ENCODE results near the gene GPD2.

Gene GPD2

GRCh38 chr2:156435718-156436496 is at the start of gene GPD2:
Gene GPD2, plus strand, starts transcription at chr2:156436379. Its CDS starts 39,727 bp downstream, at chr2:156476106.
- peak; percentile 62 for DNase-seq (ENCODE audit: low spot score)

GRCh38 chr2:156394033-156394741 is 42.0 kb upstream of the GPD2 start:
- DNase-seq (ENCODE audit: low spot score) = no peak

DNA sequence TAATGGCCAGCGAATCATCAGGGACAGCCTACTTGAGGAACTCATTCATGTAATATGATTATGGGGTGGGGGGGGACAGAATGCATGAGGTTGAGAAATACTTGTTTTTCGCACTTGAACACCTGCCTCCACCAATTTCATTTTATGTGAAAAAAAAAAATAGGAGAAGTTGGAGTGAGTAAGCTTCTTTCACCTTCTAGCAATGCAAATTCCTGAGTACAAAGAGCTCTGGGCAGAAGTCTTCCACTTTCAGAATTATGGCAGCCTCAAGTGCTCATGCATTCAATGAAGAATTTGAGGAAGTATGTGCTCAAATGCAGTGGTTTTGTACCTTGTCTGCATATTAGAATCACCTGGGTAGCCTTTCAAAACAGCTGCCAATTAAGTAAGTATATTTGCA is 40.1 kb upstream of the GPD2 start:
- no peak for DNase-seq (ENCODE audit: low spot score)

DNA sequence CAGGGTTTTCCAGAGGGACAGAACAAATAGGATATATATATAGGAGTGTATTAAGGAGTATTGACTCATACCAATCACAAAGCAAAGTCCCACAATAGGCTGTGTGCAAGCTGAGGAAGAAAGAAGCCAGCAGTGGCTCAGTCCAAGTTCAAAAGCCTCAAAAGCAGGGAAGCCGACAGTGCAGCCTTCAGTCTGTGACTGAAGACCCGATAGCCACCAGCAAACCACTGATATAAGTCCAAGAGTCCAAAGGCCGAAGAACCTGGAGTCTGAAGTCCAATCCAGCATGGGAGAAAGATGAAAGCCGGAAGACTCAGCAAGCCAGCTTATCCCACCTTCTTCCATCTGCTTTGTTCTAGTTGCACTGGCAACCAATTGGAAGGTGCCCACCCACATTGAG is 39.0 kb upstream of the GPD2 start:
- DNase-seq (ENCODE audit: low spot score) = no peak

- DNase-seq (ENCODE audit: low spot score) = no peak
Measured at GRCh38 chr2:156398176-156398575, 38.0 kb upstream of the GPD2 start.

DNA sequence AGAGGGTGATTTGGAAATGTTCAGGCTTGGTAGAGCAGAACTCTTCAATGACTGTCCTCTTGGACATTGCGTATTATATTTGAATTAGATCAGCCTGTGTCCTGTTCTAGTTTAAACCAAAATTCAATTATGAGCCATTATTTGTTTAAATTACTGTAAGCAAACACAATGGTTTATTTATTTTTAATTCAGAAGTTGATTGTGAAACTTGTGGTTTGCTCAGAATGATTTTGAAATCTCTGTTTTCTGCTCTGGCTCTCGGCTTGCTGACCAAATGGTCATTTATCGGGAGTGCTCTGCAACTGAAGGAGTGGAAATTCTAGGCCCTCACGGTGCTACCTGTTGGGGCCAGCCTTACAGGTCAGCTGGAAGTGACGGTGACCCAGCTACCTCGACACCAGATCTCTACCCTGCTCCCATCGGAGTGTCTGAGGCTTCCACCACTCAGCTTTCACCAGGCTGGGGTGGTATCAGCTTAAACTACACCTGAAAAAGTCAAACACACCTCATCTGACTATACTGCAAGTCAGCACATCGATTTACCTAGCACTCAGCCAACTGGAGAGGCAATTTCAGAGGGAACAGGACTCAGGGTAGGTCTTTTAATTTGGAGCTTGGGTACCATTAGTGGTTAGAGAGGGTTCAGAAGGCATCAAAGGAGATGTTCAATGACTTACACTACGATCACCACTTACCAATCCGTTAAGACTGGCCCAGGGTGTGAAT is 36.8 kb upstream of the GPD2 start:
- DNase-seq (ENCODE audit: low spot score) = no peak

GRCh38 chr2:156399950-156400705 is 36.1 kb upstream of the GPD2 start:
- no peak for DNase-seq (ENCODE audit: low spot score)

GRCh38 chr2:156400706-156401678 is 35.2 kb upstream of the GPD2 start:
- DNase-seq (ENCODE audit: low spot score) = peak; percentile 88

GRCh38 chr2:156401861-156402260 is 34.3 kb upstream of the GPD2 start:
- DNase-seq (ENCODE audit: low spot score) = no peak

GRCh38 chr2:156405586-156405985 is 30.6 kb upstream of the GPD2 start:
- DNase-seq (ENCODE audit: low spot score) = no peak

DNA sequence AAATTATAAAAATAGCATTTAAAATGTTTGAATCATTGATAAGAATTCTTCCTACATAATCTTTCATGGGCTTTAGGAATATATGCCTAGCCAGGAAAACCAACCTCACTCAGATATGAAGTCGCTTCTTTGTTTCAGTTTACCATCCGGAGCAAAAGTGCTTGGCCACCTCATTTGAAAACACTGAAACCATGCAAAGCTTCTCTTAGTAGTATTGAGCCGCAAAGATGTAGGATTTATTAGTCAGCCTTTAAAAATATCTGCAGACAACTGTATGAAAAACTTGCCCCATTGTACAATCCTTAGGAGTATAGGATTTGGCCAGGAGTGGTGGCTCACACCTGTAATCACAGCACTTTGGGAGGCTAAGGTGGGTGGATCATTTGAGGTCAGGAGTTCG is 24.3 kb upstream of the GPD2 start:
- DNase-seq (ENCODE audit: low spot score) = no peak

- DNase-seq (ENCODE audit: low spot score) = no peak
Measured at GRCh38 chr2:156421851-156422250, 14.3 kb upstream of the GPD2 start.

DNA sequence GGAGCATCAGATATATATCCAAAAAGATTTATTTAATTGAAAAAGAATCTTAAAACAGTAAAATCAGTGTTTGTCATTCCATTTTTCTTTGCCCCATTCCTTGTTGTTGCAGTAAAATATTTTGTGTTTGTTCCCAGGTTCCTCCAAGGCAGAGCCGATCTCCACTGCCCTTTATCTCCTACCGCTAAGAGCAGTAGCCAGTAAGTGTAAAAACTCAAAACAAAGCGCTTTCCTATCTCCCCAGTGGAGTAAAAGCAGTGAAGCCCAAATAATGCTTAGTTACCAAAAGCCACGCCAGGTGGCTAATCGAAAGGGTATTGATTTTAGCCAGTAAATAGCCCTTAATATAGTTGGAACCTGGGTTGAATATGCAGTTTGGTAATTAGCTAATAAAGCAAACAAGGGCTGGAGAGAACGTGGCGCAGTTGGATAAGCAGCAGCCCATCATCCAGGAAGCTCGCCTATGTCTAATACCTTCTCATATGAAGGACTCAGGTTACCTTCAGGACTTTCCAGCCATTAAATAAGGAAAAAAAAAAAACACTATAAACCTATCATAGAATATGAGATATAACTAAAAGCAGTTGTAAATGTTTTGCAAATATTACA is 12.4 kb upstream of the GPD2 start:
- no peak for DNase-seq (ENCODE audit: low spot score)

- DNase-seq (ENCODE audit: low spot score) = no peak
Measured at GRCh38 chr2:156427074-156427473, 9.1 kb upstream of the GPD2 start.

GRCh38 chr2:156429211-156429610 is 7.0 kb upstream of the GPD2 start:
- no peak for DNase-seq (ENCODE audit: low spot score)

GRCh38 chr2:156430236-156430979 is 5.8 kb upstream of the GPD2 start:
- DNase-seq (ENCODE audit: low spot score) = peak; percentile 43

GRCh38 chr2:156430980-156431358 is 5.2 kb upstream of the GPD2 start:
- DNase-seq (ENCODE audit: low spot score) = peak; percentile 82

DNA sequence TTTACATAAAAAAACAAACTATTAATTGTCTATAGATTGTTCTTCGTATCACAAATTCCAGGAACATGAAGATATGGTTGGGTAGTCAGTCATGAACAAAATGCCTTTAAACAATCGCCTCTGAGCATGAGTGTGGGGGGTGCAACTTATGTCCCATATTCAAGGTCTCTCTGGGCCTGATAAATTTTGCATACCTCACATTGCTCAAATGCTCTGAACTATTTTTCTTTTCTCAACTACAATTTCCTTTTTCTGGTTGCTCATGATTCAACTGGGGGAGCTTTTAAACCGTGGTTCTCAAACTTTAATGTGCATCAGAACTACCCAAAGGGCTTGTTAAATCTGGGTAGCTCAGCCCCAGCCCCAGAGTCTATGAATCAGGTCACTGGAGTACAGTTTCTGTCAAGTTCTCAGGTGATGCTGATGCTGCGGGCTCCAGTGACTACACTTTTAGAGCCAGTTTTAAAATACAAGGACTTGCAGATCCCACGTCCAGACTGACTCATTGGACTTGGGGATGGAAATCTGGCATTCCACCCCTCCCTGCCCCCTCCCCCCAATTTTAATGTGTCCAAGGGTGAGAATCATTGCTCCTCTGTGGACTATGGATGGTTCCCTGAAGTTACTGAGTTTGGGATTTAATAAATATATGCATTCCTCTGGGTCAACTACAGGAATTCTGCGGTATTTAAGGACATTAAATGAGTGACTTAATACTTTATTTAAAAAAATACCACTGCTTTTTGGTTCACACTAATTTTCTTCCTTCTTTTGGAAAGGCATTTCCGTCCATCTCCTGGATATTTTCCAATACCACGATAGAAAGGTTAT is 1.5 kb upstream of the GPD2 start:
- no peak for DNase-seq (ENCODE audit: low spot score)

GRCh38 chr2:156435396-156435717 is 822 bp upstream of the GPD2 start:
- no peak for DNase-seq (ENCODE audit: low spot score)

Data from hematopoietic multipotent progenitor cell treated with erythropoietin and hydrocortisone succinate and interleukin-3 and kit ligand, for 17 days (in vitro differentiated cells).